HUDEP-2 (cell line): ENCODE data around the gene PDGFA.
"Not testable (repeated sequence)": the region's sequence is repeated elsewhere in the genome, so short reads cannot be mapped to it uniquely, and the experiment has no call there.

ENCODE experiments used
- DNase-seq, 76 experiments: peaks; one replicate each; lab custom pipeline; 2025; ENCODE audit not compliant: unreplicated experiment in 76 of 76; lab: John Stamatoyannopoulos, UW

The PDGFA gene

DNA sequence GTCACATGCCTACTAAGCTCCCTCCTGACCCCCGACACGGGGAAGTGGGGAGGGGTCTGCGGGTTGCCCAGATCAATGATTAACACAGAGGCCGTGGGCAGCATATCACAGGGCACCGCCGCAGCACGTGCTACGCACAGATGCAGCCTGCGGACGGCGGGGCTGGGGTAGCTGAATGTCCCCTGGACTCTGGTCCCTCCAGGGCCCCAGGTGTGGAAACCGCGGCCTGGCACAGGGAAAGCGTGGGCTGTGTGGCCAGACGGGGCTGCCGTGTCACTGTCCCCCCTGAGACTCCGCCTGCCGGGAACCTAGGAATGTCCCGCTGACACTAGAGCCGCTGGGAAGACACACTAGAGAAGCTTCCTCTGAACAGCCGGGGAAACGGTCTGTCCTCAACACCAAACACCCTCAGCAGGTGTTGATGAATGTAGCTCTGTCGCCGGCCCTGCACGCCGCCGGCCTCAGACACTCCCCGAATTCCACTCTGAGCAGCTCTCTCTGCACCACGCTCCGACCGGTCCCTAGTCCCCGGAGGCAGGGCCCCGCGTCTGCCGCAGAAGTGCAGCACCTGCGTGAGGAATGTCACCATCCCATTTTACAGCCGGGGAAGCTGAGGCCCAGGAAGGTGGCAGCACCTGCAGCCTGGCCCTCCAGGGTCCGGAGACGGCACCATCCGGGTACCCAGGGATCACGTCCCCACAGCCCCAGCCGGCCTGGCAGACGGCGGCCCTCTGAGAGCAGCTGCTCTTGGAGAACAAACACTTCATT is 33.4 kb upstream of the PDGFA start:
- no peak for DNase-seq

DNA sequence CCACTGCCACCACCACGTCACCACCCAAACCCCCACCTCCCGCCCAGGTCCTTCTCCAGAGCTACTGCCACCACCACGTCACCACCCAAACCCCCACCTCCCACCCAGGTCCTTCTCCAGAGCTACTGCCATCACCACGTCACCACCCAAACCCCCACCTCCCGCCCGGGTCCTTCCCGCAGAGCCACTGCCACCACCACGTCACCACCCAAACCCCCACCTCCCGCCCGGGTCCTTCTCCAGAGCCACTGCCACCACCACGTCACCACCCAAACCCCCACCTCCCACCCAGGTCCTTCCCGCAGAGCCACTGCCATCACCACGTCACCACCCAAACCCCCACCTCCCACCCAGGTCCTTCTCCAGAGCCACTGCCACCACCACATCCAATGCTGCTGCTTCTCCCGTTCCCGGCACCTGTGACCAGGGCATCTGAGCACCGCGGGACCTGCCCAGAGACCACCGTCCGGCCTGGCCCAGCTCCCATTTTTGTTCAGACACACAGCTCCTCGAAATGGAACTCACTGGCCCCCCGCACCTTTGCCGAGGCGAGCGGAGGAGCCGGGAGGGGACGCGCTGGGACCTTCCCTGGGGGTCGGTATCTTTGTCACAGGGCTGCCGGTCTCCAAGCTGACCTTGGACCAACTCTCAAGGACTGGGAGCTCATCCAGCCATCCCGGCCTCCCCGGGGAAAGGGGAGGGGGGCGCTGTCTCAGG is 32.7 kb upstream of the PDGFA start:
- DNase-seq: not testable (repeated sequence)

DNA sequence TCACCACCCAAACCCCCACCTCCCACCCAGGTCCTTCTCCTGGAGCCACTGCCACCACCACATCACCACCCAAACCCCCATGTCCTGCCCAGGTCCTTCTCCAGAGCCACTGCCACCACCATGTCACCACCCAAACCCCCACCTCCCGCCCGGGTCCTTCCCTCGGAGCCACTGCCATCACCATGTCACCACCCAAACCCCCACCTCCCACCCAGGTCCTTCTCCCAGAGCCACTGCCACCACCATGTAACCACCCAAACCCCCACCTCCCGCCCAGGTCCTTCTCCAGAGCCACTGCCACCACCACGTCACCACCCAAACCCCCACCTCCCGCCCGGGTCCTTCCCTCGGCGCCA is 31.9 kb upstream of the PDGFA start:
- not testable (repeated sequence) for DNase-seq

DNA sequence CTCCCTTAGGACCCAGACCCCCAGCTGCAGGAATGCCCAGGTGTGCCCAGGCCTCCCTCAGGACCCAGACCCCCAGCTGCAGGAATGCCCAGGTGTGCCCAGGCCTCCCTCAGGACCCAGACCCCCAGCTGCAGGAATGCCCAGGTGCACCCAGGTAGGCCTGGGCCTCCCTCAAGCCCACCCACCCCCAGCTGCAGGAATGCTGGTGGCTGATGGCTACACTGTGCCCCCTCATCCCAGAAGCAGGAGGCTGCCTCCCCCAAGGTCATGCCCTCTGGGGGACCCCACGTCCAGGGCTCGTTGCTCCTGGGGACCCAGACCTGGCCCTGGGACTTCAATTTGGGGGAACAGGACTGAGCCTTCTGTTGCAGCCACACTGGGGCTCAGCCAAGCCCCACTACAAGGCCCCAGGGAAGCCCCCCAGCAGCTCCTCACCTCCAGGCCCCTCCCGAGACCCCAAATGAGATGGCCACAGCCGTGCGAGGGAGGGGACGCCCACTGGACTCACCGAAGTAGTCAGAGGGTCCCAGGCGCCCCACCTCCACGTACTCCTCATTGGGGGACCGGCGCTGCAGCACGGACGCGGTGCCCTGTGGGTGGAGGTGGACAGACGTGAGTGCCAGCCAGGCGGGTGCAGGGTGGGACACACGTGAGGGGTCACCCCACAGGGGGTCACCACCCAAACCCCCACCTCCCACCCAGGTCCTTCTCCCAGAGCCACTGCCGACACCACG is 31.4 kb upstream of the PDGFA start:
- DNase-seq: no peak

DNA sequence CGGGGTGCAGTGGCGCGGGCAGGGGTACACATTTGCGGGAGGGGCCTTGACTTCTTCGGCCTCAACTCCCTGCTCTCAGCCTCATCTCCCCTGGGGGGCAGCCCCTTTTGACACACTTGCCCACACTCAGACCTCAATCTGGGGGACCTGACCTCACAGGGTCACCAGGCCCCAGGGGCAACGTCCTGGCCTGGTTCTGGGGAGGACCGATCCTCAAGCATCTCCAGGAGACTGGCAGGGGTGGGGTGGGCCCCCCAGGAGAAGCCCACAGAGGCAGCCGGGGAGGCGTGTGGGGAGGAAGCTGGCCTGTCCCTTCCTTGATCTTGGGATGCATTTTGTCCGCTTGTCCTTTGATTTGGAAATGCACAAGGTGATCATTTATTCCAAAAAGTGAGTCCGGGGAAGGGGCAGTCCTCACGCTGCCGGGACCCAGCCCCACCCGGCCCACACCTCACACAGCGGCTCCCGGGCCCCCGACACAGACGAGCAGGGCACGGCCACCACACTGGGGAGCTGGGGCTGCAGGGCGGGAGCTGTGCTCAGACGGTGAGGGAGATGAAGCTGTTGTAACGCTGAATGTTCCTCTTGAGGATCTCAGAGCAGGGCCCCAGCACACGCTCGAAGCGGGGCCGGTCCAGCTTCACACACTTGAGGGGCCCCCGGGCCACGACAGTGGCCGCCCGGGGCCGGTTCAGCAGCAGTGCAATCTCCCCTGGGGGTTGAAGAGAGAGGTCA is 30.4 kb upstream of the PDGFA start:
- no peak for DNase-seq

DNA sequence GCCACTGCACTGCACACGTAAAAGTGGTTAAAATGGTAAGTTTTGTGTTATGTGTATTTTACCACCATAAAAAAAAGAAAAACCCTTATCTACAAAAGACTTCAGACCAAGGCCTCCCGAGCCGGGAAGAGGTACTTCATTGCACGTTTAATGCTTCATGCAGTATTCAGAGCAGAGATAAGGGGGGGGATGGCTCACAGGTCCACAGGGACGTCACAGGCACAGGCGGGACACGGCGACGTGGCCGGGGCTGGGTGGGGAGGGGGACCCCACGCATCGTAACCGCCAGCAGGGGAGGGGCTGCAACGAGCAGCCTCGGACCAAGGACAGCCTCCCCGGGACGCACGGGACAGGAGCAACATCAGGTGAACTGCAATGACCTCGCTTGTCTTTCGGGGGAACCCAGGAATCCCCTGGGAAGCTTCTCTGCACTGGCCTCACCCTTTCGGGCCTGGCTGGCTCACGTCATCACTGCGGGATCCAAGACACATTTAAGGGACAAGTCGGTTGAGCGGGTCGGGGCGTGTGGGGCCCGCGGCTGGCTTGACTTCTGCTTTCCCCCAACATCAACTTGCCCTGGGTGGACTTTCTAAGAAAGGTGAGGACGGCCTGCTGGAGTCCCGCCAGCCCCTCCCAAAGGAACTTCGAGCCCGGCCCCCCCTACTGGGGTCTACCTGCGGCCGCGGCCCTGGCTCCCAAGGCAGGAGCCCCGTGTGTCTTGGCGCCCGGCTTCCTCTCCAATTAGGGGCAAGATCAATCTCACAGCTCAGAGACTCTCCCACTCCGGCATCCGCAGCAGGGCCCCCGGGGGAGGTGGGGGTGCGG is 29.6 kb upstream of the PDGFA start:
- no peak for DNase-seq

DNA sequence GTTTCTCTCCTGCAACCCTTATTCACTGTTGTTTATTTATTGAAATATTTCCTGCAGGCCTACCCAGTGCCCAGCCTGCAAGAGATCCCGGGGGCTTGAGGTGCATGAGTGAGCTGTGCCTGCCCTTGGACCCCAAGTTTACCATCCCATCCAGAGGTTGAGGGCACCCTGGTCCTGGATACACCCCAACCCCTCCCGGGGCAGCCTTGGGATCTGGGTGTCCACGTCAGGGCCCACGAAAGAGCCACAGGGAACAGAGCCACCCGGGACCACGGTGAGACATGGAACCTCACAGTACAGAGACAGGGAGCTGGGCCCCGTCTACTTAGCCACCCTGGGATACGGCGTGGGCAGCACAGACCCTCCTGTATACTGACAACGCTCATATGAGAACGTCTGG is 28.8 kb upstream of the PDGFA start:
- DNase-seq: no peak

DNA sequence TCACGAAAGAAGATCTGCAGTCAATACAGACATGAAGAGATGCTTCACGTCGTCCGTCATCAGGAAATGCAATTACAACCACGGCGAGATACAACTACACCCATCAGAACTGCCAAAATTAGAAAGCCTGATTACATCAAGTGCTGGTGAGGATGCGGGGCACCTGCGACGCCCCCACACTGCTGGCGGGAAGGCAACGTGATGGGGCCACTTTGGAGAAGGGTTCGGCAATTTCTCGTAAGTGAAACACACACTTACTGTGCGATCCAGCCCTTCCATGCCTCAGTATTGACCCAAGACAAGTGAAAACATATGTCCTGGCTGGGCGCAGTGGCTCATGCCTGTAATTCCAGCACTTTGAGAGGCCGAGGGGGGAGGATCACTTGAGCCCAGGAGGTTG is 25.8 kb upstream of the PDGFA start:
- DNase-seq: no peak

DNA sequence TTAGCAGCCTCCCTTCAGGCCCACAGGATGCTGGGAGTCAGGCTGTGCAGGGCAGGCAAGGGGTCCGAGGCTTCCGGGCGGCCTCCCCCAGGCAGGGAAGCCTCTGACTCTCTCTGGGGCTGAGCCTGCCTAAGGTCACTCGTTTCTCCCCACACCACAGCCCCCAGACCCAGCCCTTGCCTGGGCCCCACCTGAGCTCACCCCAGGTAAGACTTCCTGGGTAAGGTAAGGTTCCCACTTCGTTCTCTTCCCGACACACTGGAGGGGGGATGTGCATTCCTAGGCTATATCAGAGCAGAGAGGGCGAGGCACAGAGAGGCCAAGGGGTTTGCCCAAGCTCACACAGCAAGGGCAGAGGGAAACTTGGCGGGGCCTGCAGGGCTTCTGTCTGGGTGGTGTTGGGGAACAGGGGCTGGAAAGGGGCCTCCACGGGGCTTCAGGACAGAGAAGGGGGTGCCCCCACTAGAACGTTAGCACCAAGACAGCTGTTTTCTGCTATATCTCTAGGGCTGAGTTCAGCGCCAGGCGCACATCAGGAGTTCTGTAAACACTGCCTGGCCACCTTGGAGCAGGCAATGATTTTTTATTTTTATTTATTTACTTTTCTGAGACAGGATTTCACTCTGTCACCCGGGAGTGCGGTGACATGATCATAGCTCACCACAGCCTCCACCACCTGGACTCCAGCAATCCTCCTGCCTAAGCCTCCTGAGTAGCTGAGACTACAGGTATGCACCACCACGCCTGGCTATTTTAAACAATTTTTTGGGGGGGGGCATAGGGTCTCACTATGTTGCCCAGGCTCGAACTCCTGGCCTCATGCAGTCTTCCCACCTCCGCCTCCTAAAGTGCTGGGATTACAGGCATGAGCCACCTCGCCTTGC is 24.9 kb upstream of the PDGFA start:
- no peak for DNase-seq

DNA sequence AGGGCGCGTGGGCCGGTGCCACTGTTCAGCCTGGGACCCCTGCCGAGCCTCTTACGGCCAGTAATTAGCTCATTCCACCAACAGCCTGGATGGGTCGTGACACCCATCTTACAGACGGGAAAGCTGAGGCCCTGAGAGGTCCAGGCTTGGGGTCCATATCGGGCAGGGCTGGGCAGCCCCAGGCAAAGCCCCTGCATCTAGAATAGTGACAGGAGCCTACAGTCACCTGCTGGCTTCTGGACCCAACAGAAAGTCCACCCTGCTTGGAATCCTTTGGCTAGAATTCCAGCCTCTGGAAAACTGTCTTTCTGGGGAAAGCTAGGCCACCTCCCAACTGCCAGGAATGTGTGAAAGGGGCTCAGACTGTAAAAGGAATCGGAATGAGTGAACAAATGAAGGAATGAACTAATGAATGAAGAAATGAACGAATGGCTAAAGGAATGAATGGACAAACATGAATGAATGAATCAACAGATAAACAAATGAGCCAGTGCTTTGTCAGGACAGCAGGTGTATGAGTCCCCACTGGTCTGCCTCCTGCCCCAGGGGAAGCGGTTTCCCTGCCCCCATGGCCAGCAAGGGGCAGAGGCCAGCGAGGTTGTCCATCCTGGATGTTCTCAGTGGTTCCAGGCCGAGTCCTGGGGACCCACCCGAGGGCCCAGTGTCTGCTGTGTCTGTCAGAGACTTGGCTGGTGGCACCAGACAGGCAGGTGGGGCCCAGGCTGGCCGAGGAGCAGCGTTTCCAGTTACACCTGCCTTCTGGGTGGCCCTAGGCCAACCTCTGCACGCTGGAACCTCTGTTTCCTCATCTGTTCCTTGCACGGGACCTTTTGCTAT is 24.1 kb upstream of the PDGFA start:
- DNase-seq: no peak

DNA sequence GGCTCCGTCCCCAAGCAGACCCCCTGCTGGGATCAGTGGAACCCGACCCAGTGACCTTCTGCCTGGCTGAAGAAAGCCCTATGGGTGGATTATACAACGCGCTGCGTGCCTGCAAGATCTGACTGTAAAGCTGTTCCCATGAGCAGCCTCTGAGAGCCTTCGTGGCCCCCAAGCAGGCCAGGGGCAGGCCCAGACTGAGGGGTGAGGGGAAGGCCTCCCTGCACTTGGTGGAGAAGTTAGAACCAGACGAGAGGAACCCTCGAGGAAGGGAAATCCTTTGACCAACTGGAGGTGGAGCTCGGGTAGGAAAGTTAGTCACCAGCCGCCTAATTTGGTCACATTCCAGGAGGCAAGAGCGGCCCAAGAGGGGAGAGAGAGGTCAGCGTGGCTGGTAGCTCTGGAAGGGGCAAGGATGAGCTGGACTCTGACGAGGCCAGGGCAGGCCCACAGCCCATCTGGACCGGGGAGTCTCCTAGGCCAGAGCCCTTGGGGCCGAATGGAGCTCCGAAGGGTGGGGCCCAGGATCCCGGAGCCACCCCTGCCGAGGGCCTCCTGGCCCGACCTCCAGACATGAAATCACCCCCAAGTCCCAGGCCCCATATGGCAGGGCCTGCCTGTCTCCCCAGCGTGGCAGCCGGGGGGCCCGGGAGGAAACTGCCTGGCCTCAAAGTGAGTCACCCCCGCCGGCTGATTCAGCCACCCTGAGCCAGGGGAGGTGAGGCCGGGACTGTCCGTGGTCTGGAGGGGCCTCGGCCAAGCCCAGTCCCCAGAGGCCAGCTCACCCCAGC is 23.3 kb upstream of the PDGFA start:
- no peak for DNase-seq

DNA sequence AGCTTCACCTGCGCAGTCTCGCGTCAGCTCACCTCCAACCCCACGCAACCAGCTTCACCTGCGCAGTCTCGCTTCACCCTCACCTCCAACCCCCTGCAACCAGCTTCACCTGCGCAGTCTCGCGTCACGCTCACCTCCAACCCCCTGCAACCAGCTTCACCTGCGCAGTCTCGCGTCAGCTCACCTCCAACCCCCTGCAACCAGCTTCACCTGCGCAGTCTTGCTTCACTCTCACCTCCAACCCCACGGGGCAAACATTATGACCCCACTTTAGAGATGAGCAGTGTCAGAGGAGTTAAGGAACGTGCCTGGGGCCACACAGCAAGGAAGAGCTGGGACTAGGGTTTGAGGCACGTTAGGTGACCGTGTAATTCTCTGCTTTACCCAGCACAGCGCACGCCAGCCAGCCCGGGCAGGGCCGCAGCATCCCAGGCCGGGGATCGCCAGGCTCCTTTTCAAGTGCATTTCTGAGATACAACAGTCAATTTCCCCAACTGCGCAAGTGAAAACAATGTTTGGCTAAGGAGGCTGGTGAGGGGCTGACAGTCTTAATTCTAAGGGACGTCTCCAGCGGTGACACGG is 22.6 kb upstream of the PDGFA start:
- DNase-seq: no peak

DNA sequence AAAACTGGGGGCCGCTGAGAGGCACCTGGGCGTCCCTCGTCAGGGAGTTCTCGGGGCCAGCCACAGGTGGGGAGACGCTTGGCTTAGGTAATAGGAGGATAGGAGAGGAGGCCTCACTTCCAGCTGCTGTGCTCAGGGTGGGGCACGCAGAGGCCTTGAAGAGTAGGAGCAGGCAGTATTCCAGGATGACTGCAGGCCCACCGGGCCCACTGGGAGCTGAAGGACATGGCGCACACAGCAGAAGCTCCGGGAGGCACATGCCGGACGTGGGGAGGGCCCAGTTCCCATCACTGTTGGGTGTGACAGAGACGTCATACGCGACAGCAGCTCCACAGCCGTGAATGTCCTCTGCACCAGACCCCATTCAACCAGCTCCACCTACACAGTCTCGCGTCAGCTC is 22.0 kb upstream of the PDGFA start:
- no peak for DNase-seq

DNA sequence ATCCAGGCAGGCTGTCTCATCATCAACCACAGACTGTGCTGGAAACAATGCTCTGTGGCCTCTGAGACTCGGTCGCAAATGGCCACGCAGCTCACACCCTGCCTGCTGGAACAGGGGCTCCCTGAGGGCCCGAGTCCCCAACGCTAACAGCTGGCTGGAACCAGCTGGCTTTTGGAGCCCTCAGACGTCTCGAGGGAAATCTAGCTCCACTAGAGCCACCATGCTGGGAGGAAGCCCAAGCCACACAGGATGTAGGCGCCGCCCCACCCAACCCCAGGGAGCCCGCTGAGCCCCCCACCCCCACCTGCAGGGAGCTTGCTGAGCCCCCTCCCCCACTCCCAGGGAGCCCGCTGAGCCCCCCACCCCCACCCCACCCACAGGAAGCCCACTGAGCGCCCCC is 21.4 kb upstream of the PDGFA start:
- no peak for DNase-seq

DNA sequence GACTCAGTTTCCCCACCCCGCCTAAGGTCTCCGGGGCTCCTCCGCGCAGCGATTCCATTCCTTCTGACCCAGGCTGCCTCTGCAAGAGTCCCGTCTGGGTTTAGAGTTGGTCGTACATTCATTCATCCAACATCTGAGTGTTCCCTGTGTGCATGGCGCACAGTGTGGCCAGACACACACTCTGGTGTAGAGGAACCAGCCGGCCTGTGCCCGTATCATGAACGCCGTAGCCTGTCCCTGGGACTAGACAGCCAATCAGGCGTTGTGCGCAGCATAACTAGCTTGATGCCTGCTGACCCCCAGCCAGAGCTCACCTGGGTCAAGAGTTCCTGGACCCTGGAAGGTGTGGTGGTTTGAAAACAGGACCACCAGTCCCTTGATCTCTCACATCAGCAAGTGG is 20.9 kb upstream of the PDGFA start:
- DNase-seq: no peak

DNA sequence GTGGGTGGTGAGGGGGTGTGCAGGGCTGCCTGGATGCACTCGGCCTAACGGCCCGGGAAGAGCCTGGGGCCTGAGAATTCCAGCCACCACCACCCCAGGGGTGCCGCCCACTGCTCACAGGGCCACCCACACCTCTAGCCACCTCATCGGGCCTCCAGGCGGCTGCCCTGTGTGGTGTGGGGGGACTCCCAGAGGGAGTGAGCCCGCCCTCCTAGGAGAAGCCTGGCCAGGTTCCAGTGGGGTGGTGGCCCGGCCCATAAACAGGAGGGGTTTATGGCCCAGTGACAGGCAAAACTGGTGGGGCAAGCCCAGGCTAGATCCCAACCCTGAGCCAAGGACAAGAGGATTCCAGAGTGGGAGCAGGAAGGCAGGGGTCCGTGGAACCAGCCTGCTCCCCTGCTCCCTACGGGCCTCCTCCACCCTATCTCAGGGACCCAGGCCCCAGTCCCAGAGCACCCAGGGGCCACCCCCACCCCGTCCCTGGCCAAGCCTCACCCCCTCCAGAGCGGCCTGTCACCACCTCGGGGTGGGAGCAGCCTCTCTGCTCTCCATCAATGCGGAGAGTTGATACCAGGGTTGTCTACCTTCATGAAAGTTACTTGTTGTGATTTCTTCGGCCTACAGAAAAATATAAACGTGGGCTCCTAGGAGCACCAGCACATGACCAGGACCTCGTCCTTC is 20.2 kb upstream of the PDGFA start:
- no peak for DNase-seq
